Fibroblast of lung (primary cell): ENCODE data around the gene KDM2A. TPM values are rescaled to one million over a fixed set of nuclear protein-coding genes. Genes with fewer than 3 reads are reported as not detected.

Experiments used
- DNase-seq, 2 donors: peaks; one replicate each; pipeline versions ENCODE4 v3.0.0 to v3.0.0-alpha.2; 2010; ENCODE audit warnings: low read depth in 2 of 2
- H2AFZ ChIP-seq: 2 replicates; pipeline ENCODE4 v1.5.1; 2012; ENCODE audit warnings: low read length, control low read depth, inconsistent platforms
- H3K27ac ChIP-seq: 2 replicates; pipeline ENCODE4 v1.5.1; 2011; ENCODE audit warnings: low read length, control low read depth; ENCODE audit not compliant: insufficient read depth
- H3K27me3 ChIP-seq: 2 replicates; pipeline ENCODE4 v1.5.1; 2011; ENCODE audit warnings: mild to moderate bottlenecking, low read length; ENCODE audit not compliant: control insufficient read depth, insufficient read depth
- H3K36me3 ChIP-seq: 2 replicates; pipeline ENCODE4 v1.5.1; 2011; ENCODE audit warnings: low read length; ENCODE audit not compliant: control insufficient read depth, insufficient read depth
- H3K4me1 ChIP-seq: 2 replicates; pipeline ENCODE4 v1.5.1; 2011; ENCODE audit warnings: low read length; ENCODE audit not compliant: control insufficient read depth, insufficient read depth; ENCODE audit errors: extremely low read depth
- H3K4me2 ChIP-seq: 2 replicates; pipeline ENCODE4 v1.5.1; 2011; ENCODE audit warnings: low read length, control low read depth; ENCODE audit not compliant: insufficient read depth; ENCODE audit errors: extremely low read depth
- H3K4me3 ChIP-seq, 4 experiments: fragments of 200-600 bp in 1 of 4; sonication (generic) in 1 of 4; replicated peaks in 1 of 4; 2 replicates each; pipeline ENCODE4 v1.5.1; 2011 to 2016; ENCODE audit warnings: low read length in 4 of 4, low read depth in 3 of 4, mild to moderate bottlenecking in 3 of 4, control low read depth in 2 of 4, inconsistent platforms in 1 of 4, mixed read lengths in 1 of 4; ENCODE audit not compliant: insufficient read depth in 1 of 4; ENCODE audit errors: control extremely low read depth in 1 of 4
- H3K79me2 ChIP-seq: 2 replicates; pipeline ENCODE4 v1.5.1; 2012; ENCODE audit warnings: mild to moderate bottlenecking, low read length, inconsistent platforms; ENCODE audit not compliant: control insufficient read depth, insufficient read depth
- H3K9ac ChIP-seq: 2 replicates; pipeline ENCODE4 v1.5.1; 2011; ENCODE audit warnings: mild to moderate bottlenecking, low read length, control low read depth; ENCODE audit not compliant: insufficient read depth
- H3K9me3 ChIP-seq: 2 replicates; pipeline ENCODE4 v1.5.1; 2012; ENCODE audit warnings: low read depth, low read length; ENCODE audit not compliant: control insufficient read depth, insufficient read depth
- H4K20me1 ChIP-seq: 2 replicates; pipeline ENCODE4 v1.5.1; 2011; ENCODE audit warnings: low read length; ENCODE audit not compliant: control insufficient read depth, insufficient read depth; ENCODE audit errors: extremely low read depth
- EZH2 ChIP-seq: IDR thresholded peaks from 2 replicates; pipeline ENCODE4 v1.5.1; 2012; ENCODE audit warnings: low read length, control low read depth, mild to moderate bottlenecking; ENCODE audit errors: missing control alignments
- polyA plus RNA-seq, 2 donors: library from polyadenylated mRNA; depleted of rRNA in 1 of 2; stranded (reverse) in 1 of 2; unstranded in 1 of 2; fragments of >200 nt; gene quantifications; 2 replicates each; pipeline ENCODE4 v1.2.1, GENCODE V29; 2011 to 2012; ENCODE audit warnings: missing spikeins in 1 of 2
- total RNA-seq: library from RNA; depleted of rRNA; stranded (reverse); fragments of >200 nt; gene quantifications from 2 replicates; pipeline ENCODE4 v1.2.1, GENCODE V29; 2014
- TF ChIP-seq, protein P1 (sequence below), 2 donors: IDR thresholded peaks in 1 of 2; conservative IDR thresholded peaks in 1 of 2; 1 replicate in 1 of 2; 2 replicates in 1 of 2; pipeline ENCODE4 v1.5.1; 2011 to 2012; ENCODE audit warnings: low read length in 2 of 2, control low read depth in 1 of 2, inconsistent platforms in 1 of 2, low read depth in 1 of 2, mild to moderate bottlenecking in 1 of 2

KDM2A gene
- total and polyA plus RNA-seq, 2 donors (not counting 1 experiment from before 2014, with no cell fraction given): 36.4 to 42.6 TPM

DNA sequence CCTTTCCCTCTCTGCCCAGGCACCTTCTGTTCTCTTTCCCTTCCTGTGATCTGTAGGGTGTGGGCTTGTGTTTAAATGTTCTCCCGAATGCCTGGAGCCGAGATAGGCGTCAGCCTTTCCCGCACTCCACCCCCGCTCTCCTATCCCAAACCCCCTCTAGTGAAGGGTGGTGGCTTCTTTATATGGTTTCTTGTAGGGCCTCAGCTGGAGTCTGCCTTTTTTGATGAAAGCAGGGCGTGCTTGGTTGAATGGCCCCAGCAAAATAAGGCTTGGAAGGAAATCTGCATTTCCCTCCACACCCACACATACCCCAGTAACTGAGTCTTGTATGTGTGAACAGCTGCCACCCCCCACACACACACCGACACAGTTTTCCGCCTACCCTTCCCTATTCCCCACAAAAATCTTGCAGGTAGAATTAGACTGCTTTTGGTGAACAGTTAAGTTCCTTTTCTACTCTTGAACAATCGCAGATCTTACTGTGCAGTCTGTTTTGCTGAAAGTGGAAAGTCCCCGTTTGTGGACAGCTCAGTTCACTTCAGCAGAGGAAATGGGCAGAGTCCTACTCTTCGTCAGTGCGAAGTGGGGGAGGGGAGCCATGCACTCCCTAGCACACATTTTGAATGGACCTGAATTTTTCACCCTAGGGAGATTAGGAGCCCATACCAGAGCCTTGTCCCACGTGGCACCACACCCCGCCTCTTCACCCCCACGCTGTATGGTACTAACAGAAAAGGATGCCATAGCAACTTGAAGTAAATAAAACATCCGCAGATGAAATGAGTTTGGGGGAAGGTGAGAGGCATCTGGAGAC lies 121.7 kb downstream of the KDM2A start:
- Histone ChIP-seq H3K4me1 (peaks cover 8% of the 10 kb centered on the region), H2AFZ (no peak overlapping the region), H3K36me3 (peaks cover 7% of the 10 kb centered on the region), H3K9me3 (no peaks in the 10 kb centered on the region), H3K4me2 (peak overlapping the region; percentile 87), H3K27me3 (no peaks in the 10 kb centered on the region), H3K79me2 (peaks cover 35% of the 10 kb centered on the region), H4K20me1 (no peaks in the 10 kb centered on the region), H3K27ac (peak overlapping the region; percentile 95), H3K4me3 (peak overlapping the region; percentile 65 to 95 (median 75)), H3K9ac (peak overlapping the region; percentile 74)
- TF ChIP-seq, protein P1, sequence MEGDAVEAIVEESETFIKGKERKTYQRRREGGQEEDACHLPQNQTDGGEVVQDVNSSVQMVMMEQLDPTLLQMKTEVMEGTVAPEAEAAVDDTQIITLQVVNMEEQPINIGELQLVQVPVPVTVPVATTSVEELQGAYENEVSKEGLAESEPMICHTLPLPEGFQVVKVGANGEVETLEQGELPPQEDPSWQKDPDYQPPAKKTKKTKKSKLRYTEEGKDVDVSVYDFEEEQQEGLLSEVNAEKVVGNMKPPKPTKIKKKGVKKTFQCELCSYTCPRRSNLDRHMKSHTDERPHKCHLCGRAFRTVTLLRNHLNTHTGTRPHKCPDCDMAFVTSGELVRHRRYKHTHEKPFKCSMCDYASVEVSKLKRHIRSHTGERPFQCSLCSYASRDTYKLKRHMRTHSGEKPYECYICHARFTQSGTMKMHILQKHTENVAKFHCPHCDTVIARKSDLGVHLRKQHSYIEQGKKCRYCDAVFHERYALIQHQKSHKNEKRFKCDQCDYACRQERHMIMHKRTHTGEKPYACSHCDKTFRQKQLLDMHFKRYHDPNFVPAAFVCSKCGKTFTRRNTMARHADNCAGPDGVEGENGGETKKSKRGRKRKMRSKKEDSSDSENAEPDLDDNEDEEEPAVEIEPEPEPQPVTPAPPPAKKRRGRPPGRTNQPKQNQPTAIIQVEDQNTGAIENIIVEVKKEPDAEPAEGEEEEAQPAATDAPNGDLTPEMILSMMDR (conservative IDR thresholded peaks at IDR 0.05 in 1 of 2, IDR thresholded peaks at IDR 0.05 in 1 of 2; ENCODE audit: low read depth in 1 of 2, low read length in 2 of 2): no peak
- no peak for TF ChIP-seq EZH2
- peak; percentile 63 to 70 for DNase-seq

DNA sequence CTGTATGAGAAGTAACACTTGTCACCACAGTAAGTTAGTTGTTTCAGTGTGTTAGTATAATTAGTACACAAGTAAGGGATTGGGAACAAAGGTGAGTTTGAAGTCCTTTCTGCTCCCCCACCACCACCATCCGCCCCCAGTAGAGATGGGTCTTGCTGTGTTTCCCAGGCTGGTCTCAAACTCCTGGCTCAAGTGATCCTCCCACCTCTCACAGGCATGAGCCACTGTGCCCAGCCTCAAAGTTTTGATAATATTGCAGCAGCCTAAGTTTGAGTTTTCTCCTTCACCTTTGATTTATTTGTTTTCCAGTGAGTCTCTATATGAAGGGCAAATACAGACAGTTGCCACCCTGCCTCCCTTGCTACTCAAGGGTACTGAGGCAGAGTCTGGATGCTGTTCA lies 123.5 kb downstream of the KDM2A start:
- H4K20me1 ChIP-seq: no peaks in the 10 kb centered on the region
- H3K27ac ChIP-seq: no peak overlapping the region
- TF ChIP-seq, protein P1 (conservative IDR thresholded peaks at IDR 0.05 in 1 of 2, IDR thresholded peaks at IDR 0.05 in 1 of 2; ENCODE audit: low read depth in 1 of 2, low read length in 2 of 2): no peak
- TF ChIP-seq EZH2: no peak
- H3K4me1 ChIP-seq: peaks cover 8% of the 10 kb centered on the region
- DNase-seq: no peak
- no peak overlapping the region for H3K4me2 ChIP-seq
- peak overlapping the region in 2 of 4 experiments; percentile 23 to 77 for H3K4me3 ChIP-seq
- no peaks in the 10 kb centered on the region for H3K9me3 ChIP-seq
- no peak overlapping the region for H3K9ac ChIP-seq
- H3K36me3 ChIP-seq: peaks cover 15% of the 10 kb centered on the region
- H3K79me2 ChIP-seq: peaks cover 35% of the 10 kb centered on the region
- no peaks in the 10 kb centered on the region for H3K27me3 ChIP-seq
- no peak overlapping the region for H2AFZ ChIP-seq

DNA sequence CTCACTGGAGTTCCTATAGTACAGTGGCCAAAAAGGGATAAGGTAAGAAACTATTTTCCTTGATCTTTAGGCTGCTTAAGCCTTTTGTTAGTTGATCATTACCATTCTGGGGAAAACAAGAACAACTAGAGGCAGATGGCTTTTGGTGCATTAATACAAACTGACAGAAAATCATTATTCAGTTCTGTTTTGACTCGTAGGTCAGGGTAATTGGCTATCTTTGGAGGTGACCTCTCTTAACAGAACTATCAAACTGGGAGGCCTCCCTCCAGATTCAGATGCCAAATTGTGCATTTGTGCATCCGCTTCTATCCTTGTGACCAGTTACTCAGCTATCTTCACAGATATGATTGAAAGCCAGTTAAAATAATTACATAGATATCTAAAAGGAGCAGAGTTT lies 124.0 kb downstream of the KDM2A start:
- H3K9ac ChIP-seq: no peak overlapping the region
- peaks cover 35% of the 10 kb centered on the region for H3K79me2 ChIP-seq
- DNase-seq: no peak
- H3K36me3 ChIP-seq: peaks cover 15% of the 10 kb centered on the region
- H3K4me1 ChIP-seq: peaks cover 11% of the 10 kb centered on the region
- H4K20me1 ChIP-seq: no peaks in the 10 kb centered on the region
- H3K27ac ChIP-seq: no peak overlapping the region
- no peak overlapping the region for H3K4me2 ChIP-seq
- no peaks in the 10 kb centered on the region for H3K27me3 ChIP-seq
- no peaks in the 10 kb centered on the region for H3K9me3 ChIP-seq
- H2AFZ ChIP-seq: no peak overlapping the region
- no peak overlapping the region for H3K4me3 ChIP-seq
- TF ChIP-seq EZH2: no peak
- TF ChIP-seq, protein P1 (conservative IDR thresholded peaks at IDR 0.05 in 1 of 2, IDR thresholded peaks at IDR 0.05 in 1 of 2; ENCODE audit: low read depth in 1 of 2, low read length in 2 of 2): no peak
